K562 (cell line): Measurements from ENCODE around the gene LIAS. TPM values are rescaled to one million over a fixed set of nuclear protein-coding genes. Genes with fewer than 3 reads are reported as not detected.

Experiments
- CREB1 ChIP-seq, 2 experiments: sonication (generic) in 1 of 2; formaldehyde crosslinking in 1 of 2; IDR thresholded peaks; 2 replicates each; pipeline versions ENCODE4 v1.6.1 to v1.8.0; 2012 to 2022; ENCODE audit warnings: inconsistent platforms in 1 of 2, mild to moderate bottlenecking in 1 of 2, missing genetic modification reagents in 1 of 2, moderate library complexity in 1 of 2
- ESRRA ChIP-seq: fragments of 450-650 bp; IDR thresholded peaks from 2 replicates; pipeline ENCODE4 v1.6.1; 2014; ENCODE audit warnings: low read depth, mild to moderate bottlenecking, moderate library complexity, borderline replicate concordance
- GABPA ChIP-seq: fragments of 200-800 bp; sonication (Bioruptor generic); conservative IDR thresholded peaks from 2 replicates; pipeline ENCODE4 v1.6.1; 2016; ENCODE audit warnings: low read depth, missing genetic modification characterization, missing compliant biosample characterization
- GATAD2A ChIP-seq: fragments of 450-650 bp; IDR thresholded peaks from 2 replicates; pipeline ENCODE4 v1.6.1; 2017
- HMG20A ChIP-seq: fragments of 450-650 bp; formaldehyde crosslinking; conservative IDR thresholded peaks from 2 replicates; pipeline ENCODE4 v1.4.0; 2020; ENCODE audit warnings: mild to moderate bottlenecking, mixed read lengths
- HOXB6 ChIP-seq: fragments of 250-450 bp; sonication (Bioruptor Pico); IDR thresholded peaks from 2 replicates; pipeline ENCODE4 v1.5.1; 2022; ENCODE audit warnings: mild to moderate bottlenecking, borderline replicate concordance
- MXI1 ChIP-seq: IDR thresholded peaks from 2 replicates; pipeline ENCODE4 v1.6.1; 2011; ENCODE audit warnings: low read depth, mild to moderate bottlenecking, improper control_type of control experiment, low read length
- MYNN ChIP-seq, 2 experiments: sonication (generic); formaldehyde crosslinking in 1 of 2; IDR thresholded peaks; 2 replicates each; pipeline versions ENCODE4 v1.5.0 to v1.6.1; 2016 to 2020; ENCODE audit warnings: antibody characterized with exemption in 1 of 2, missing genetic modification reagents in 1 of 2
- POLR2AphosphoS5 ChIP-seq: IDR thresholded peaks from 2 replicates; pipeline ENCODE4 v1.6.1; 2011; ENCODE audit warnings: mild to moderate bottlenecking, low read depth, low read length, moderate library complexity; ENCODE audit not compliant: control insufficient read depth, insufficient read depth
- POLR2B ChIP-seq: fragments of 450-650 bp; IDR thresholded peaks from 2 replicates; pipeline ENCODE4 v1.6.1; 2018; ENCODE audit warnings: low read depth; ENCODE audit not compliant: partially characterized antibody
- PYGO2 ChIP-seq: fragments of 450-650 bp; IDR thresholded peaks from 2 replicates; pipeline ENCODE4 v1.6.1; 2016; ENCODE audit warnings: mild to moderate bottlenecking, missing genetic modification characterization, moderate library complexity, missing compliant biosample characterization
- RUNX1 ChIP-seq: sonication (generic); IDR thresholded peaks from 2 replicates; pipeline ENCODE4 v1.6.1; 2016; ENCODE audit warnings: antibody characterized with exemption, low read depth
- SMARCB1 ChIP-seq: IDR thresholded peaks from 2 replicates; pipeline ENCODE4 v1.6.1; 2011; ENCODE audit warnings: improper control_type of control experiment, low read depth; ENCODE audit not compliant: insufficient read length
- SP1 ChIP-seq: sonication (generic); formaldehyde crosslinking; IDR thresholded peaks from 2 replicates; pipeline ENCODE4 v1.8.1; 2022; ENCODE audit warnings: mild to moderate bottlenecking, missing genetic modification reagents
- ZBTB1 ChIP-seq: sonication (generic); formaldehyde crosslinking; IDR thresholded peaks from 2 replicates; pipeline ENCODE4 v1.8.1; 2023; ENCODE audit warnings: missing genetic modification reagents, low read depth, mild to moderate bottlenecking, borderline replicate concordance
- polyA plus RNA-seq, 8 experiments: library from polyadenylated mRNA; depleted of rRNA in 4 of 8; stranded (reverse) in 5 of 8; unstranded in 3 of 8; fragments of >200 nt; fragmentation: Nextera tagmentation in 2 of 8; fragmentation: Illumina TruSeq in 1 of 8; extraction: Ambion mirVana in 2 of 8; extraction: Trizol in 1 of 8; gene quantifications; 2 replicates each; pipeline versions ENCODE4 v1.2.1 to v1.2.3, GENCODE V29; 2011 to 2014; ENCODE audit warnings: inconsistent platforms in 1 of 8, missing spikeins in 1 of 8
- total RNA-seq, 7 experiments: library from RNA; depleted of rRNA in 6 of 7; stranded (reverse); fragments of >200 nt in 6 of 7; fragmentation: Illumina TruSeq in 2 of 7; extraction: Trizol in 2 of 7; gene quantifications; 2 replicates each; pipeline versions ENCODE4 v1.2.1 to v1.2.3, GENCODE V29; 2011 to 2021; ENCODE audit warnings: low replicate concordance in 1 of 7
- TF ChIP-seq, protein P1 (sequence below): sonication (generic); formaldehyde crosslinking; IDR thresholded peaks from 2 replicates; pipeline ENCODE4 v1.9.0; 2022; ENCODE audit warnings: mild to moderate bottlenecking, missing genetic modification reagents
- TF ChIP-seq, protein P2 (sequence below): fragments of 250-450 bp; sonication (Bioruptor Pico); IDR thresholded peaks from 2 replicates; pipeline ENCODE4 v1.9.0; 2021; ENCODE audit warnings: mild to moderate bottlenecking, inconsistent platforms
- TF ChIP-seq, protein P3 (sequence below): IDR thresholded peaks from 2 replicates; pipeline ENCODE4 v1.6.1; 2012; ENCODE audit warnings: low read depth, low read length, improper control_type of control experiment, borderline replicate concordance

Gene LIAS
- total and polyA plus RNA-seq, 9 of the 15 experiments (the other 6 are each of a cell fraction or from before 2014, with no cell fraction given), result 21.9 to 57.1 (median 42.1) TPM

DNA sequence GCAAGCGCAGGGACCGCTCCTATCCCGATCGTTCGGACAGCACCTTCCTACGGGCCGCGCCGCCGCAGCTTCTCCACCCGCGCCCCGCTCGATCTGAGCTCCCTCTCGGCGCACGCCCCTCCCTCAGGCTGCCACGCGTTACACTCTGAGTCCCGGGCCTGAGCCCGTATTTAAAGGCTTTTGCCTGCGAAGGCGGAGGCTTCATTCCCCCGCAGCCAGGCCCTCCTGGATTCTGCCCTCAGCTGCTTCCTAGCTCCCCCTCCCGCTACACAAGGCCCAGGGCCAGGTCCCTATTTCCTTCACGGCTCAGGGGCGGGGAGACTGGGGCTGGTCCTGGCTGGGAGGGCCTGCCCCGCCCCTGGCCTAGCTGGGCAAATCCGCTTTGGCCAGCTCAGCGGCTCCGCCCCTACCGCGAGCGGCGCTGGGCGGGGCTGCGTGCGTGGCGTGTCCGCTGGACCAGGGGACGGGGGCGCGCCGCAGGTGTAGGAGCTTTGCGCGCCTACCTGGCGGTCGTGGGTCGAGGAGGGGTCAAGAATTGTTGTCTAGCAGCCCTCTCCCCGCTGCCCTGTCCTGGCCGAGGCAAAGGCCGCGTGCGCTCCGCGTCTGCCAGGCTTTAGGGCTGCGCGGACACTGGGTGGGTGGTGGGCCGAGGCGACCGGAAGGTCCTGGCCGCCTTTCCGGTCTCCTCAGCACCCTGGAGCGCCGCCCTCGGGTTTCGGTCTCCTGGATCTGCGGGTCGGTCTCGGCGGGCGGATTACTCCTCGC, 68.6 kb downstream of the LIAS start, which contains the start of gene UGDH (continued):
- TF ChIP-seq, protein P1, sequence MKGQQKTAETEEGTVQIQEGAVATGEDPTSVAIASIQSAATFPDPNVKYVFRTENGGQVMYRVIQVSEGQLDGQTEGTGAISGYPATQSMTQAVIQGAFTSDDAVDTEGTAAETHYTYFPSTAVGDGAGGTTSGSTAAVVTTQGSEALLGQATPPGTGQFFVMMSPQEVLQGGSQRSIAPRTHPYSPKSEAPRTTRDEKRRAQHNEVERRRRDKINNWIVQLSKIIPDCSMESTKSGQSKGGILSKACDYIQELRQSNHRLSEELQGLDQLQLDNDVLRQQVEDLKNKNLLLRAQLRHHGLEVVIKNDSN (CRISPR knock-in tag), result peak; percentile 52
- TF ChIP-seq SP1 (CRISPR knock-in tag), result peak; percentile 98
- TF ChIP-seq, protein P2, sequence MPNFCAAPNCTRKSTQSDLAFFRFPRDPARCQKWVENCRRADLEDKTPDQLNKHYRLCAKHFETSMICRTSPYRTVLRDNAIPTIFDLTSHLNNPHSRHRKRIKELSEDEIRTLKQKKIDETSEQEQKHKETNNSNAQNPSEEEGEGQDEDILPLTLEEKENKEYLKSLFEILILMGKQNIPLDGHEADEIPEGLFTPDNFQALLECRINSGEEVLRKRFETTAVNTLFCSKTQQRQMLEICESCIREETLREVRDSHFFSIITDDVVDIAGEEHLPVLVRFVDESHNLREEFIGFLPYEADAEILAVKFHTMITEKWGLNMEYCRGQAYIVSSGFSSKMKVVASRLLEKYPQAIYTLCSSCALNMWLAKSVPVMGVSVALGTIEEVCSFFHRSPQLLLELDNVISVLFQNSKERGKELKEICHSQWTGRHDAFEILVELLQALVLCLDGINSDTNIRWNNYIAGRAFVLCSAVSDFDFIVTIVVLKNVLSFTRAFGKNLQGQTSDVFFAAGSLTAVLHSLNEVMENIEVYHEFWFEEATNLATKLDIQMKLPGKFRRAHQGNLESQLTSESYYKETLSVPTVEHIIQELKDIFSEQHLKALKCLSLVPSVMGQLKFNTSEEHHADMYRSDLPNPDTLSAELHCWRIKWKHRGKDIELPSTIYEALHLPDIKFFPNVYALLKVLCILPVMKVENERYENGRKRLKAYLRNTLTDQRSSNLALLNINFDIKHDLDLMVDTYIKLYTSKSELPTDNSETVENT (CRISPR knock-in tag), result peak; percentile 39; the same call in 1 of the 2 replicates
- TF ChIP-seq GATAD2A, result no peak; the same call in 1 of the 2 replicates
- no peak for TF ChIP-seq PYGO2 (tag)
- no peak for TF ChIP-seq SMARCB1
- peak; percentile 58; the same call in 1 of the 2 replicates for TF ChIP-seq MXI1
- TF ChIP-seq RUNX1, result no peak
- TF ChIP-seq POLR2B, result peak; percentile 85
- TF ChIP-seq MYNN (IDR thresholded peaks at IDR 0.05), result 0 out of 2 replicates have a peak, but pooled peaks have one; percentile 13
- no peak for TF ChIP-seq MYNN (CRISPR knock-in tag; IDR thresholded peaks at IDR 0.05)
- no peak for TF ChIP-seq HMG20A (CRISPR knock-in tag)
- TF ChIP-seq HOXB6 (CRISPR knock-in tag), result 0 out of 2 replicates have a peak, but pooled peaks have one; percentile 51
- TF ChIP-seq ZBTB1 (CRISPR knock-in tag), result 0 out of 2 replicates have a peak, but pooled peaks have one; percentile 47
- TF ChIP-seq GABPA (tag), result peak; percentile 97
- peak; percentile 40; the same call in 1 of the 2 replicates for TF ChIP-seq POLR2AphosphoS5
- peak; percentile 50; the same call in 1 of the 2 replicates for TF ChIP-seq CREB1 (IDR thresholded peaks at IDR 0.05)
- TF ChIP-seq CREB1 (CRISPR knock-in tag; IDR thresholded peaks at IDR 0.05), result peak; percentile 83
- TF ChIP-seq, protein P3, sequence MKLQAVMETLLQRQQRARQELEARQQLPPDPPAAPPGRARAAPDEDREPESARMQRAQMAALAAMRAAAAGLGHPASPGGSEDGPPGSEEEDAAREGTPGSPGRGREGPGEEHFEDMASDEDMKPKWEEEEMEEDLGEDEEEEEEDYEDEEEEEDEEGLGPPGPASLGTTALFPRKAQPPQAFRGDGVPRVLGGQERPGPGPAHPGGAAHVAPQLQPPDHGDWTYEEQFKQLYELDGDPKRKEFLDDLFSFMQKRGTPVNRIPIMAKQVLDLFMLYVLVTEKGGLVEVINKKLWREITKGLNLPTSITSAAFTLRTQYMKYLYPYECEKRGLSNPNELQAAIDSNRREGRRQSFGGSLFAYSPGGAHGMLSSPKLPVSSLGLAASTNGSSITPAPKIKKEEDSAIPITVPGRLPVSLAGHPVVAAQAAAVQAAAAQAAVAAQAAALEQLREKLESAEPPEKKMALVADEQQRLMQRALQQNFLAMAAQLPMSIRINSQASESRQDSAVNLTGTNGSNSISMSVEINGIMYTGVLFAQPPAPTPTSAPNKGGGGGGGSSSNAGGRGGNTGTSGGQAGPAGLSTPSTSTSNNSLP, result no peak
- TF ChIP-seq ESRRA, result peak; percentile 70; the same call in 1 of the 2 replicates
